ENCODE data around the gene ZNF337. TPM values are rescaled to one million over a fixed set of nuclear protein-coding genes. Genes with fewer than 3 reads are reported as not detected.
"Not testable (repeated sequence)": the region's sequence is repeated elsewhere in the genome, so short reads cannot be mapped to it uniquely, and the experiment has no call there.

The ZNF337 gene
- total RNA-seq, 1 donor from 2014 or later, result 15.6 TPM

GRCh38 chr20:25720285-25720684, 23.6 kb upstream of the ZNF337 start:
- Mint-ChIP-seq H3K4me1 (ENCODE audit: low read depth, unreplicated experiment) (no peaks in the 10 kb centered on the region), H3K4me3 (ENCODE audit: unreplicated experiment) (no peak overlapping the region), H3K27ac (ENCODE audit: unreplicated experiment) (no peak overlapping the region), H3K36me3 (ENCODE audit: low read depth, unreplicated experiment) (peaks cover 10% of the 10 kb centered on the region), H3K27me3 (ENCODE audit: low read depth, unreplicated experiment) (no peaks in the 10 kb centered on the region), H3K9me3 (ENCODE audit: unreplicated experiment) (peaks cover 10% of the 10 kb centered on the region)
- Histone ChIP-seq H3K4me2 (ENCODE audit: low read length) (no peak overlapping the region), H3K27ac (ENCODE audit: low read depth, low read length) (no peak overlapping the region), H3K27me3 (ENCODE audit: insufficient read depth, low read length) (no peaks in the 10 kb centered on the region), H3K36me3 (ENCODE audit: insufficient read depth, low read length) (no peaks in the 10 kb centered on the region), H3K79me2 (ENCODE audit: insufficient read depth, low read length) (no peaks in the 10 kb centered on the region), H4K20me1 (ENCODE audit: insufficient read depth, low read length) (no peaks in the 10 kb centered on the region), H3K9ac (ENCODE audit: low read length) (no peak overlapping the region), H3K4me1 (ENCODE audit: insufficient read depth, low read length) (no peaks in the 10 kb centered on the region), H3K9me3 (ENCODE audit: insufficient read depth, low read depth, low read length) (no peaks in the 10 kb centered on the region), H2AFZ (ENCODE audit: low read depth, low read length) (no peak overlapping the region), H3K4me3 (ENCODE audit: insufficient read depth, low read depth, low read length) (no peak overlapping the region)
- no peak for DNase-seq (ENCODE audit: low read depth)
- no peak for TF ChIP-seq EZH2 (IDR thresholded peaks at IDR 0.05; ENCODE audit: insufficient read depth, low read length)
- no peak for TF ChIP-seq CTCF (IDR thresholded peaks at IDR 0.05; ENCODE audit: insufficient read depth, low read depth, low read length)
- FAIRE-seq, result no peak

GRCh38 chr20:25718896-25719809, 22.5 kb upstream of the ZNF337 start:
- not testable (repeated sequence) for H3K36me3 ChIP-seq (ENCODE audit: insufficient read depth, low read length); H3K9me3 ChIP-seq (ENCODE audit: insufficient read depth, low read depth, low read length); H3K27ac Mint-ChIP-seq (ENCODE audit: unreplicated experiment); H2AFZ ChIP-seq (ENCODE audit: low read depth, low read length); H3K36me3 Mint-ChIP-seq (ENCODE audit: low read depth, unreplicated experiment); H3K79me2 ChIP-seq (ENCODE audit: insufficient read depth, low read length); H3K27me3 Mint-ChIP-seq (ENCODE audit: low read depth, unreplicated experiment); FAIRE-seq; H3K4me1 Mint-ChIP-seq (ENCODE audit: low read depth, unreplicated experiment); DNase-seq (ENCODE audit: low read depth); H3K27me3 ChIP-seq (ENCODE audit: insufficient read depth, low read length); H3K4me2 ChIP-seq (ENCODE audit: low read length); H3K4me1 ChIP-seq (ENCODE audit: insufficient read depth, low read length); H3K4me3 Mint-ChIP-seq (ENCODE audit: unreplicated experiment); H4K20me1 ChIP-seq (ENCODE audit: insufficient read depth, low read length); H3K4me3 ChIP-seq (ENCODE audit: insufficient read depth, low read depth, low read length); H3K9ac ChIP-seq (ENCODE audit: low read length); H3K27ac ChIP-seq (ENCODE audit: low read depth, low read length)
- H3K9me3 Mint-ChIP-seq (ENCODE audit: unreplicated experiment), result peaks cover 10% of the 10 kb centered on the region

GRCh38 chr20:25707695-25708094, 11.0 kb upstream of the ZNF337 start:
- no peak overlapping the region for H3K4me3 Mint-ChIP-seq (ENCODE audit: unreplicated experiment)
- DNase-seq (ENCODE audit: low read depth) (no peak), FAIRE-seq (no peak)
- H3K4me2 ChIP-seq (ENCODE audit: low read length), result no peak overlapping the region
- H3K79me2 ChIP-seq (ENCODE audit: insufficient read depth, low read length), result no peaks in the 10 kb centered on the region
- peaks cover under 1% of the 10 kb centered on the region for H3K9me3 Mint-ChIP-seq (ENCODE audit: unreplicated experiment)
- H3K36me3 ChIP-seq (ENCODE audit: insufficient read depth, low read length), result no peaks in the 10 kb centered on the region
- H3K4me1 Mint-ChIP-seq (ENCODE audit: low read depth, unreplicated experiment), result no peaks in the 10 kb centered on the region
- H3K27me3 Mint-ChIP-seq (ENCODE audit: low read depth, unreplicated experiment), result no peaks in the 10 kb centered on the region
- no peaks in the 10 kb centered on the region for H4K20me1 ChIP-seq (ENCODE audit: insufficient read depth, low read length)
- no peak overlapping the region for H3K27ac Mint-ChIP-seq (ENCODE audit: unreplicated experiment)
- no peak overlapping the region for H3K4me3 ChIP-seq (ENCODE audit: insufficient read depth, low read depth, low read length)
- H3K9ac ChIP-seq (ENCODE audit: low read length), result no peak overlapping the region
- H3K36me3 Mint-ChIP-seq (ENCODE audit: low read depth, unreplicated experiment), result peaks cover 7% of the 10 kb centered on the region
- TF ChIP-seq EZH2 (IDR thresholded peaks at IDR 0.05; ENCODE audit: insufficient read depth, low read length), result no peak
- TF ChIP-seq CTCF (IDR thresholded peaks at IDR 0.05; ENCODE audit: insufficient read depth, low read depth, low read length), result no peak
- H3K27me3 ChIP-seq (ENCODE audit: insufficient read depth, low read length), result no peaks in the 10 kb centered on the region
- no peak overlapping the region for H3K27ac ChIP-seq (ENCODE audit: low read depth, low read length)
- no peaks in the 10 kb centered on the region for H3K4me1 ChIP-seq (ENCODE audit: insufficient read depth, low read length)
- H3K9me3 ChIP-seq (ENCODE audit: insufficient read depth, low read depth, low read length), result no peaks in the 10 kb centered on the region
- H2AFZ ChIP-seq (ENCODE audit: low read depth, low read length), result no peak overlapping the region
